ENCODE data around the gene ERICH4.
"Not testable (repeated sequence)": the region's sequence is repeated elsewhere in the genome, so short reads cannot be mapped to it uniquely, and the experiment has no call there.

- not testable (repeated sequence) for TF ChIP-seq CTCF (IDR thresholded peaks at IDR 0.05; ENCODE audit: low read depth, low read length, poor library complexity, severe bottlenecking); EZH2phosphoT487 (IDR thresholded peaks at IDR 0.05; ENCODE audit: borderline replicate concordance, low read length)
Measured at GRCh38 chr19:41463257-41464256, 20.6 kb downstream of the ERICH4 start.

Measured in DOHH2 (cell line).